Smooth muscle cell (in vitro differentiated cells): ENCODE measurements around the gene RNF212B. TPM values are rescaled to one million over a fixed set of nuclear protein-coding genes. Genes with fewer than 3 reads are reported as not detected.

Source experiments
- DNase-seq: peaks from one replicate; lab custom pipeline; 2025; ENCODE audit not compliant: unreplicated experiment; lab: John Stamatoyannopoulos, UW
- H2AFZ ChIP-seq: fragments of 200-600 bp; sonication (generic); 2 replicates; pipeline ENCODE4 v1.6.0; 2016; ENCODE audit warnings: antibody characterized with exemption, low read depth, mild to moderate bottlenecking
- H3F3A ChIP-seq: fragments of 200-600 bp; sonication (generic); 2 replicates; pipeline ENCODE4 v1.6.0; 2017; ENCODE audit warnings: antibody characterized with exemption, low read depth
- H3K27ac ChIP-seq: fragments of 200-600 bp; sonication (generic); 2 replicates; pipeline ENCODE4 v1.5.1; 2016; ENCODE audit warnings: low read depth, mild to moderate bottlenecking
- H3K27me3 ChIP-seq: fragments of 200-600 bp; sonication (generic); 2 replicates; pipeline ENCODE4 v1.6.1; 2016; ENCODE audit warnings: low read depth, mild to moderate bottlenecking
- H3K36me3 ChIP-seq: fragments of 200-600 bp; sonication (generic); 2 replicates; pipeline ENCODE4 v1.5.1; 2016; ENCODE audit warnings: low read depth
- H3K4me1 ChIP-seq: fragments of 200-600 bp; sonication (generic); 2 replicates; pipeline ENCODE4 v1.5.1; 2016; ENCODE audit warnings: low read depth
- H3K4me2 ChIP-seq: fragments of 200-600 bp; sonication (generic); 2 replicates; pipeline ENCODE4 v1.6.0; 2016; ENCODE audit warnings: mild to moderate bottlenecking
- H3K4me3 ChIP-seq: fragments of 200-600 bp; sonication (generic); 2 replicates; pipeline ENCODE4 v1.5.1; 2016; ENCODE audit warnings: mild to moderate bottlenecking
- H3K79me2 ChIP-seq: fragments of 200-600 bp; sonication (generic); 2 replicates; pipeline ENCODE4 v1.6.0; 2016; ENCODE audit warnings: low read depth, mild to moderate bottlenecking
- H3K9ac ChIP-seq: fragments of 200-600 bp; sonication (generic); 2 replicates; pipeline ENCODE4 v1.6.0; 2016; ENCODE audit warnings: low read depth
- H3K9me3 ChIP-seq: fragments of 200-600 bp; sonication (generic); replicated peaks from 2 replicates; pipeline ENCODE4 v1.5.1; 2016; ENCODE audit warnings: low read depth
- H4K20me1 ChIP-seq: fragments of 200-600 bp; sonication (generic); 2 replicates; pipeline ENCODE4 v1.6.0; 2016; ENCODE audit warnings: low read depth
- CTCF ChIP-seq: fragments of 200-600 bp; sonication (generic); IDR thresholded peaks from 2 replicates; pipeline ENCODE4 v1.5.1; 2017; ENCODE audit warnings: borderline replicate concordance, mild to moderate bottlenecking, antibody characterized with exemption; ENCODE audit not compliant: insufficient read depth, poor library complexity, severe bottlenecking
- WGBS: methylation state at CpG from one replicate; pipeline ENCODE4 v1.1.7; 2016; ENCODE audit warnings: low lambda C conversion rate; 5-methylcytosine and 5-hydroxymethylcytosine counted together
- polyA plus RNA-seq: library from polyadenylated mRNA; unstranded; fragments of >200 nt; fragmentation: Nextera tagmentation; extraction: Ambion mirVana; gene quantifications from 2 replicates; pipeline ENCODE4 v1.2.1, GENCODE V29; 2016
- total RNA-seq: library from RNA; depleted of rRNA; stranded (reverse); fragments of >200 nt; gene quantifications from 2 replicates; pipeline ENCODE4 v1.2.3, GENCODE V29; 2014

The RNF212B gene
- total and polyA plus RNA-seq, 2 experiments from 2014 or later = not detected

GRCh38 chr14:23301288-23301968, 63.7 kb downstream of the RNF212B start:
- H3F3A ChIP-seq = peaks cover 16% of the 10 kb centered on the region
- WGBS = 2% methylated on average over 79 of the region's 87 CpGs
- peak overlapping the region; percentile 92 for H3K9ac ChIP-seq
- peak; percentile 65 for TF ChIP-seq CTCF
- H4K20me1 ChIP-seq = no peaks in the 10 kb centered on the region
- peak overlapping the region; percentile 98 for H2AFZ ChIP-seq
- H3K36me3 ChIP-seq = no peaks in the 10 kb centered on the region
- peak overlapping the region; percentile 72 for H3K4me3 ChIP-seq
- no peaks in the 10 kb centered on the region for H3K79me2 ChIP-seq
- peaks cover 9% of the 10 kb centered on the region for H3K4me1 ChIP-seq
- no peaks in the 10 kb centered on the region for H3K9me3 ChIP-seq
- peak overlapping the region; percentile 95 for H3K27ac ChIP-seq
- H3K27me3 ChIP-seq = no peaks in the 10 kb centered on the region
- DNase-seq = peak; percentile 100
- H3K4me2 ChIP-seq = peak overlapping the region; percentile 97

- Histone ChIP-seq H3K4me2 (peak overlapping the region; percentile 97), H3K9ac (peak overlapping the region; percentile 64), H2AFZ (peak overlapping the region; percentile 98), H3K36me3 (no peaks in the 10 kb centered on the region), H3K79me2 (peaks cover 5% of the 10 kb centered on the region), H3K4me1 (peaks cover 9% of the 10 kb centered on the region), H3F3A (peaks cover 16% of the 10 kb centered on the region), H3K27ac (peak overlapping the region; percentile 68), H3K4me3 (peak overlapping the region; percentile 72), H3K27me3 (no peaks in the 10 kb centered on the region), H4K20me1 (no peaks in the 10 kb centered on the region), H3K9me3 (no peaks in the 10 kb centered on the region)
- no peak for DNase-seq
- WGBS = 0% methylated on average over 25 of the region's 25 CpGs
- no peak for TF ChIP-seq CTCF
These were observed 64.2 kb downstream of the RNF212B start for GRCh38 chr14:23301969-23302289.

- Histone ChIP-seq H3K27me3 (no peaks in the 10 kb centered on the region), H3K9me3 (no peaks in the 10 kb centered on the region), H3K27ac (peak within 1 kb of the TSS; percentile 68), H3F3A (peaks cover 16% of the 10 kb centered on the region), H3K4me3 (peak within 1 kb of the TSS; percentile 72), H4K20me1 (peaks cover under 1% of the 10 kb centered on the region), H3K36me3 (no peaks in the 10 kb centered on the region), H2AFZ (peak within 1 kb of the TSS; percentile 98), H3K79me2 (peaks cover 11% of the 10 kb centered on the region), H3K9ac (peak within 1 kb of the TSS; percentile 64), H3K4me2 (peak within 1 kb of the TSS; percentile 97), H3K4me1 (peaks cover 16% of the 10 kb centered on the region)
- no peak for TF ChIP-seq CTCF
- WGBS = 4% methylated on average over 73 of the region's 81 CpGs
- peak; percentile 58 for DNase-seq
These were observed 64.8 kb downstream of the RNF212B start, which contains the start of gene PPP1R3E for GRCh38 chr14:23302290-23303225. Gene PPP1R3E, minus strand, starts transcription at chr14:23302859. Its CDS starts 283 bp downstream, at chr14:23302576.
